A673 (cell line): ENCODE results near the gene PFDN4.

Experiments
- CTCF ChIP-seq: fragments of 300-800, 200-600 bp; sonication (generic); conservative IDR thresholded peaks from 2 replicates; pipeline ENCODE4 v1.5.1; 2017; ENCODE audit warnings: low read depth, mild to moderate bottlenecking, antibody characterized with exemption, low read length, moderate library complexity, mixed read lengths
- EZH2 ChIP-seq: fragments of 200-600 bp; sonication (generic); IDR thresholded peaks from 2 replicates; pipeline ENCODE4 v1.6.1; 2017; ENCODE audit warnings: borderline replicate concordance, low read depth, mild to moderate bottlenecking, mixed read lengths, antibody characterized with exemption, low read length; ENCODE audit not compliant: poor library complexity, severe bottlenecking

DNA sequence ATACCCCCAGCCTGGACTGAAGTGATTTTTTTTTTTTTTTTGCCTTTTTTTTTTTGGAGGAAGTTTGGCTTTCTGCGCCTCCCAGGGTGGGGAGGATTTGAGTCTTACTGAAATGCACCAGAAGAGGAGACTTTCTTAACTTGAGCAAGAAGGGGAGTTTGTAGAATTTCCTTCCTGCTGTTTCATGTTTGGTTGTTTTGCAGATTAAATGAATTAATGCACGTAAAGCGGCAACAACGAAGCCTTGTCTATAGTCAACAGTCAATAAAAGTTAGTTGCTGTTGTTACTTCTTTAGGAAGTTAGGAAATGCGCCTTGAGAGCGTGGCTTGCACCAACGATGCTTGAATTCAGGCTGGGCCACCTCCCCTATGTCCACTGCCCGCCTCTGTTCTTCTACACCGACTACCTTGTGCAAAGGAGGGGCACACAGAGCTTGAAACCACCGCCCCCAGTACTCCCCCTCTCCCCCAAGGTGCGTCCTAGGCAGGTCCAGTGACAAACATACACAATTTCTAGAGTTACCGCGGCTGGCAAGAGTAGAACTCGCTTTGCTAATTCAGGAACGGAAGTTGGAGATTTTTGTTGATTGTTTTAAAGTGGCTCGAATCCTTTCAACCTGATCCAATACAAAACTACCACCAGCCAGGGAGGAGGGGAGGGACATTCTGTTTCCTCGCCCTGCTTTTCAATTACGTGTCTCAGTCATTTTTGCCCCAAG is 33.3 kb upstream of the PFDN4 start:
- TF ChIP-seq EZH2 (no peak), CTCF (no peak)
